GM19035 (cell line): ENCODE results near the gene ANAPC10.
A peak's percentile ranks its signal among the peaks of the same experiment; 100 is the strongest.

Experiments
- ATAC-seq: cut with Tn5 transposase; IDR thresholded peaks from one replicate; pipeline ENCODE4 v1.9.1; 2021; ENCODE audit not compliant: unreplicated experiment

Gene ANAPC10

GRCh38 chr4:145071560-145071959 lies 26.4 kb downstream of the ANAPC10 start:
- no peak for ATAC-seq

- no peak for ATAC-seq
These were observed 28.6 kb downstream of the ANAPC10 start for GRCh38 chr4:145069361-145069760.

GRCh38 chr4:145066063-145066501 lies 31.9 kb downstream of the ANAPC10 start:
- ATAC-seq, result no peak

DNA sequence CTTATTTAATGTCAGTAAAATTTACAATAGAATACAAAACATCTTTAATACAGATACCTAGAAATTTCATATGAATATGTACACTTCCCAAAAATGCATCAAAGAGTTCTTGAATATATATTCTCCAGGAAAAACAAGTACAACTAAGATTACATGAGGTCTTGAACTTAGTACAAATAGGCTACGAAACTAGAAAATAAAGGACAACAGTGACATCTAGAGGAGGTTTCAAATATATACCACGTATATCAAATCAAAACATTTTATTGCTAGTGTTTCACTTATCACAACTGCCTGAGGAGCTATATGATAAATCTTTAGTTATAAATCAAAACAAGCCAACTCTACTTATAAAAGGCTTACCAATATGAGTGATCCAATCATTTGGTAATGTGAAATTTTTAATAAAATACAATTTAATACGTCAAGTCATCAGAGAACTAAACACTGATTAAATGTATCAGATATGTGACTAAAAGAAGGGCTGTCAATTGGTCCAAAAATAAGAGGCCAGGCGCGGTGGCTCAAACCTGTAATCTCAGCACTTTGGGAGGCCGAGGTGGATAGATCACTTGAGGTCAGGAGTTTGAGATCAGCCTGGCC lies 36.6 kb downstream of the ANAPC10 start:
- peak; percentile 80 for ATAC-seq

GRCh38 chr4:145058256-145058655 lies 39.7 kb downstream of the ANAPC10 start:
- ATAC-seq, result no peak

DNA sequence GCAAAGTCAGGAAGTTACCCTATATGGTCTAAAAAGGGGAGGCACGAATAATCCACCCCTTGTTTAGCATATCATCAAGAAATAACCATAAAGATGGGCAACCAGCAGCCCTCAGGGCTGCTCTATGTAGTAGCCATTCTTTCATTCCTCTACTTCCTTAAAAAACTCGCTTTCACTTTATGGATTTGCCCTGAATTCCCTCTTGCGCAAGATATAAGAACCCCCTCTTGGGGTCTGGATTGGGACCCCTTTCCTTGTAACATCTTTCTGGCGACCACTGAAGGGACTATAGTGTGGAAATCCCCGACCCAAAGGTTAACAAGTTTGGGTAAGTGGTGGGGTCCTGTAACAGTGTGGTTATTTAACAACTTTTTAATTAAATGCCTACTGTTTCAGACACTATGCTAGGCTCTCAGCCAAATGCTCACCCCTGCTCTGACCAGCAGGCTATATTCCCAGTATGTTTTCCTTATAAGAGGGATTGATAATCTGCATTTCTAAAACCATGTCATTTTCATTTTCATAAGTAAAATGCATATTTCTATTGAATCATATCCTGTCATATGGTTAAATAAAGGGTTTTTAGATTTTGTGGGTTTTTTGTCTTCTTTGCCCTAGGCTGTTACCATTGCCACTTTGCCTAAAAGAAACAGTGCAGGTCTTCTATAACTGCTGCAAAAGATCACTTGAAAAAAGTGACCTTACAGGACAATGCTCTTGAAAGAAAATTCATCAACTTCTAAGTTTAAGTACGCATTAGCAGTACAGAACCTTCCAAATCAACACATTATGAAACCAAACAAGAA lies 41.5 kb downstream of the ANAPC10 start:
- no peak for ATAC-seq

- ATAC-seq, result no peak
These were observed 42.3 kb downstream of the ANAPC10 start for GRCh38 chr4:145055533-145056257.

- no peak for ATAC-seq
These were observed 48.8 kb downstream of the ANAPC10 start for GRCh38 chr4:145049241-145049640.

GRCh38 chr4:145048817-145049216 lies 49.2 kb downstream of the ANAPC10 start:
- no peak for ATAC-seq

- peak; percentile 65 for ATAC-seq
These were observed 50.8 kb downstream of the ANAPC10 start for GRCh38 chr4:145047151-145047550.

DNA sequence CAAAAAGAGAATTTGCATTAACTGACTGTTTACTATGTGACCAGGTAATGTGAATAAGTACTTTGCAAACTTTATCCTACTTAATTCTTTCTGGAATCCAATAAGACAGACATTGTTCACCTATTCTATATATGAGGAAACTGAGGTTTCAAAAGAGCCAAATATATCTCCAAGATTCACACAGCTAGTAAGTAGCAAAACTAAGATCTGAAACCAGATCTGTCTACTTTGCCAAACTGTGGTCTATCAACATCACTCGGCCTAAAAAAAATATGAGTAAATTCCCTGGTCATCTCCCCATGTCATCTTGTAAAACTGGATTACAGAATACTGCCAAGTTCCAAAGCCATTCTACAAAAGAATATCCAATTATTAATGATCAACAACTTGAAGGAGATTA lies 52.8 kb downstream of the ANAPC10 start:
- no peak for ATAC-seq

GRCh38 chr4:145044341-145044740 lies 53.7 kb downstream of the ANAPC10 start:
- no peak for ATAC-seq

DNA sequence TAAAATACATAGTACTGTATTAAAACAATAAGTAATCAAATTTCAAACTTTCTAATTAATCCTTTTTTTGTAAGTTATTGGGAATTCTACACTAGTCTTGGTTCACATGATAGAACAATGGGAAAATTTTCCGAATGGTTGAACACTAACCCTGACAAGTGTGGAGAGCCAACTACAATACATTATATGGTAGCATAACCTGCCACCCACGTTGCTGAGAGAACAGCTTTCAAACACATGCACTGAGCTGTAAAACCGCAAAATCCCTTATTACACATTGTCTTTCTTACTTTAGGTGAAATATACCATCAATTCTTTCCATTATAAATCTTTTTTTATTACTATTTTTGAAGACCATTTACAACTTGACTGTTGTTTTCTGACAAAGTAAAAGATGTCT lies 54.7 kb downstream of the ANAPC10 start:
- no peak for ATAC-seq

DNA sequence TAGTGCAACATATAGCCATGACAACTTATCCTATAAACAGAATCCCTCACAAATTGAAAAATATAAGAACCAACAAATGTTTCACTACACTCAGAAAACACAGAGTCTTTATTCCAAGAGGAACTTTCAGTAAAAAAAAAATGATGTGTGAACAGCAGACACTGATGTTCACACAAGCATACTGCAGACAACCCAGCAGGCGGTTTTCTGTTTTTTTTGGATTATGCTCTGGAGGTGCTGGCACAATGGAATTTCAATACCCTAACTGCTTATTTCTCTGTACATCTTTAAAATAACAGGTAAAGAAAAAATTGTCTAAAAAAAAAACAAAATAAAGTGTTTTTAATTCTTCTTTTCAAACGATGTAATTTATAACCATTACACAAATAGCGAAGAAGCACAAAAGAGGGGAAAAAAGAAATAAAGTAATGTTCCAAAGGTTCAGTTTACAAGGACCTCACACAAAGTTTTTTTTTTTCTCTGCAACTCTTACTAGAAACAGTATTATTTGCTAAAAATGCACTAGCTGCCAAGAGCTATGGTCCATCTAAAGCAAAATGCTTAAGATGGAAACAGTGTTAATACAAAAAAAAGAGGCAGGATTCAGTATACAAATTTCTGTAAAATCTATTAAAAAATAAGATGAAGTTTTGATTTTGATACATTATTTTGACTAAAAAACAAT lies 55.3 kb downstream of the ANAPC10 start:
- ATAC-seq, result no peak

GRCh38 chr4:145041378-145041777 lies 56.6 kb downstream of the ANAPC10 start:
- ATAC-seq, result peak; percentile 91

DNA sequence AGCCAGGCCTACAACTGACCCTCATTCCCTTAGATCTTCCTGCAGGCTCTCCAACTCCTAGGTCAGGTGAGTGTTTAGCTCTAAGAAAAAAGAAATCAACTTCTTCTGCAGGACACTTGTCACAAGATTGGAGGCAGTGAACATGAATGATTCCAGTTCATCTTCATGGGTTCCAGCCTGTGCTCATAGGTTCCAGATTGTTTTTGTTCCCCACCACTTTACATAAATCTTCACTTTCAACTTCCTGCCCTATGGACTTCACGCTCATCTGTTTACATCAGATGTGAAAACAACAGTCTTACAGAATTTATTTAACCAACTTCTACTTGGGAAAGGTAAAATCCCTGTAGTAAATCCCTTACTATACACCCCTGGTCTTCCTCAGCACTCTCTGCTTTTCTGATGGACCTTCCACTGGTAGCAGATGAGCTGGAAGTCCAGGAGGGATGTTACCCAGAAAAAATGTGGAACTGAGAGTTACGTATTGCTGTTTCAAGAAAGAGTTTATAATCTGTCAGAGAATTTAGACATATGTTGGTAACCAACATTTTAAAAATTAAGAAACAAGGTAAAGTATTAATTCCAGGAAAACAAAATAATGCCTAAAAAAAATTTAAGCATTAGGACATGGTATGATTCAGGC lies 62.4 kb downstream of the ANAPC10 start:
- no peak for ATAC-seq

- no peak for ATAC-seq
These were observed 63.2 kb downstream of the ANAPC10 start for GRCh38 chr4:145034727-145035211.

DNA sequence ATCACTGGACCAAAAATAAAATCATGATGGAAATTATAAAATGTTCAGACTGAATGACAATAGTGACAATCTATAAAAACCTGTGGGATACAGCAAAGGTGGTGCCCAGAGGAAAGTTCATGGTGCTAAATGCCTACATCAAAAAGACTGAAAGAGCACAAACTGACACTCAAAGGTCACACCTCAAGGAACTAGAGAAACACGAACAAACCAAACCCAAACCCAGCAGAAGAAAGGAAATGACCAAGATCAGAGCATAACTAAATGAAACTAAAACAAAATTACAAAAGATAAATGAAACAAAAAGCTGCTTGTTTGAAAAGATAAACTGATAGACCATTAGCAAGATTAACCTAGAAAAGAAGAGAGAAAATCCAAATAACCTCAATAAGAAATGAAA lies 78.7 kb downstream of the ANAPC10 start:
- ATAC-seq, result no peak

DNA sequence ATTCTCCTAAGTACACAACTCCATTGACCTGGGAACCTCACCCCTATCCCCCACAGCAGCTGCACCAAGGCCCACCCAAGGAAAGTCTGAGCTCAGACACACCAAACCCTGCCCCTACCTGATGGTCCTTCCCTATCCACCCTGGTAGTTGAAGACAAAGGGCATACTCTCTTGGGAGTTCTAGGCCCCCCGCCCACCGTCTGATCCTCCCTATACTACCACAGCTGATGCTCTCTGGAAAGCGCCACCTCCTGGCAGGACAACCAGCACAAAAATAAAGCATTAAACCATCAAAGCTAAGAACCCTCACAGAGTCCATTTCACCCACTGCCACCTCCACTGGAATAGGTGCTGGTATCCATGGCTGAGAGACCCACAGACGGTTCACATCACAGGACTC lies 83.6 kb downstream of the ANAPC10 start:
- ATAC-seq, result no peak

GRCh38 chr4:145012841-145013240 lies 85.2 kb downstream of the ANAPC10 start:
- ATAC-seq, result no peak

DNA sequence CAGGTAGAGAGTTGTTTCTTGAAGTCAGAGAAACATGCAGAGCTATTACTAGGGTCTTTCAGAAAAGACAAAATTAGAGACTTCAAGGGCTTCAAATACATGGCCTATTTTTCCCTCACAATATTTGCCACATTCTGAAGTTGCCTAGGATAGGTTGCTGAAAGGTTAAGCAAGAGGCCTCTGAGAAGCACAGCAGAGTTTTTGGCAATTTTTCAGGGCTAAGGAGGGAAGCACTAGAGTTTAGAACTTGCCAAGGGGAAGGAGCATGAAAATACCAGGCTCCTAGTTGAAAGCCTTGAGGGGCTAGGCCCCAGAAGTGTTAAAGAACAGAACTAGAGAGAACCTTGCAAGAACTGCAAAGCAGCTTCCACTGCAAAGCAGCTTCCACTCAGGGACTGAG lies 86.4 kb downstream of the ANAPC10 start:
- no peak for ATAC-seq
